ENCODE data around the gene CENPP.

Gene CENPP

DNA sequence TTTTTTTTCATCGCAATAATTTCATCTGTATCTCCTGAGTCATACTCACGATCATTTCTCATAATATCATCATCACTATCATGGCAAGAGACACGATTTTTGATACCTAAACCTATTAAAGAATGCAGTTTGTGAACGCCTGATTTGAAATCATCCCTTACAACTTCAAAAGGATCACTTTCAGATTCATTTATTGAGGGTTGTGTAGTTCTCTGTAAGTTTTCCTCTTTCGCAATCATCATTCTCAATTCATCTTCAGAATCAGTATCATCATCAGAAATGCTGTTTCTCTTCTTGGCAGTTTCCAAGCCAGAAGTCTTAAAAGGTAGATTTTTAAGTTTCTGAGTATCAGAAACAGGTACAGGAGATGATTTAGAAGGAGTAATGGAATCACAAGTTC, 10.3 kb upstream of the CENPP start:
- DNase-seq, result no peak

- DNase-seq, result no peak
These were observed 1.3 kb upstream of the CENPP start for GRCh38 chr9:92324431-92324830.

- no peak for DNase-seq
These were observed 874 bp upstream of the CENPP start for GRCh38 chr9:92324889-92325268.

GRCh38 chr9:92325991-92326500, 293 bp downstream of the CENPP start:
- DNase-seq, result no peak

DNA sequence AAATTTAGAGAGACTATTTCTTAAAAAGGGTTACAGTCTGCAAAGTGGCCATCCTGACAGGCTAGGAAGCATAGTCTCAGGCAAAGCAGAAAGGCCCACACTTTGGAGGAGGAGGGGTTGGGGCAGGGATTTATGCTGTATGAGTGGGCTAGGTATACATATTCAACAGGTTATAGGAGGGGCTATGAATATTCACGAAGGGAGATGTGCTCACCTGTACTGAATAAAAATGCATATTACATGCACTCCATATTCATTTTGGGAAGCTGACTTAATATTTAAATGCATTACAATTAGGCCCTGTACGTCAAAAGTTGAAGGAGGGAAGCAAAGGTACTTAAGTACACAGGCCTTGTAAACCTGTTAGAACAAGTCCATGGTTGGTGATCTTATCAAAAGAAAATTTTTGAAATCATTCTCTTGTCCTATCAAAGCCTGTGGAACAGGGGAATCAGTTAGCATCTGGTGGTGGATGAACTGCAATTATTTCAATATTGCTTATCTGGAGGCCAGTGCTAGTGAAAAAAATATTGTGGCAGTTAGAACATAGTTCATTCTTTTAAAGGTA, 1.6 kb downstream of the CENPP start:
- DNase-seq, result no peak

GRCh38 chr9:92328225-92328624, 2.5 kb downstream of the CENPP start:
- DNase-seq, result no peak

DNA sequence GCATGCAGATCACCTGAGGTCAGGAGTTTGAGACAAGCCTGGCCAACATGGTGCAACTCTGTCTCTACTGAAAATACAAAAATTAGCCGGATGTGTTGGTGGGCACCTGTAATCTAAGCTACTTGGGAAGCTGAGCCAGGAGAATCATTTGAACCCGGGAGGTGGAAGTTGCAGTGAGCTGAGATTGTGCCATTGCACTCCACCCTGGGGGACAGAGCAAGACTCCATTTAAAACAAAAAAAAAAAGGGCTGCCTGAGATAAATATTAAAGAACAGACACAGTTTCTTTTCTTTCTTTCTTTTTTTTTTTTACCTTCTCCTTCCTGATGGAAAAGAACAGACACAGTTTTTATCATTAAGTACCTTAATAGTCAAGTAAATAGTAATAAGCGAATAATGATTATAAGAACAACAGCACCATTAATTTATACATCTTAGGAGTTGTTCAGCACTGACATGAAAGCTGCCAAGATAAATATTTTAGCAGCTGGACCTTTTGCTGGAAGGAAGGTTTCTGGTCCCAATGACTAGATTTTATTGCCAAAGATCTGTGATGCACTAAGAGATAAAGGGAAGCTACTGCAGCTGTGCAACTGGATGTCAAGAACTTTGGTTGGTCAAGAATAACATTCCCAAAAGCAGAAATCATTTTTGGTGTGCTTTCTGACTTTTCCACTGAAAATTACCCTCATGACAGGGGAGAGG, 7.0 kb downstream of the CENPP start:
- no peak for DNase-seq

GRCh38 chr9:92333282-92333634, 7.5 kb downstream of the CENPP start:
- no peak for DNase-seq

DNA sequence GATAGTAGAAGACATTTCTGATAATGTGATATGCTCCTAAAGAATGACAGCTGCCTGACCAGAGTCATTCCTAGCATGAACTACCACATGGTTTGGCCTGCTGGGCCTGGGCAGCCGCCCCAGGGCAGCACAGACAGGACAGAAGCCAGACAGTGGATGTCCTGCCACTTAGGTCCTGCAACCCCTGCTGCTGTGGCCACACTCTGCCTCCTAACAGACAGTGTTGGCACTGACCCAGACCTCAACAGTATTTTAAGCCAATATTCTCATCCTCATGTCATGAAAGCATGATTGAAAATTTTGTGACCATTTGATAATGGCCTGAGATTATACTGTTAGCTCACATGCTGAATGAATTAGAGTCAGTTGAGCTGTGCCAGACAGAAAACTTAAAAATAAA, 15.8 kb downstream of the CENPP start:
- DNase-seq, result no peak

DNA sequence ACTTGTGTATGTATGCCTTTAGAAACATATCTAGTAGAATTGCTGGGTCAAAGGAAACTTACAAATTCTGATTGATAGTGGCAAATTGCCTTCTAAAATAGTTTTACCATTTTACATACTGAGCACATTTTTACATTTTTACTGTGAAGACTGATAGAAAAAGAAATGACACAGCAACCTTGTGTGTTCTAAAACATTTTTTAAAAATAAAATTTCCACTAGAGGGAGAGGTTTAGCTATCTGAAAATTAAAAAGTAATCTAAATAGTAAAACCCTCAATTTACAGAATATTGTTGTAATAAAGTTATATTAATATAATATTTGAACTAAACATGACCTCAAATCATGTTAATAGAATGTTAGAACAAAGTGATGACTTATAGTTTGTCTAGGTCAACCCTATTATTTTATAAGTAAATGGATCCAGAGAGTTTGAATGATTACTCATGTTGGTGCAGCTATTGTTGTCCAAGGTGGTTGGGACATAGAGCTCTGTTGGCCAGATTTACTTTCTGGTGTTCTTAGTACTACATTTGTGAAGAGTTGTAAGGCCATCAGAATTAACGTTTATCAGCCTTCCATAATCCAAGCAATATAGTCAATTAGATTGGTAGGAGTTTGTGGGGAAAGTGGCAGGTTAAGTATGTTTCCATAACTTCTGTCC, 17.2 kb downstream of the CENPP start:
- no peak for DNase-seq

- DNase-seq, result no peak
These were observed 19.8 kb downstream of the CENPP start for GRCh38 chr9:92345582-92345981.

GRCh38 chr9:92349771-92350739, 24.3 kb downstream of the CENPP start:
- no peak for DNase-seq

DNA sequence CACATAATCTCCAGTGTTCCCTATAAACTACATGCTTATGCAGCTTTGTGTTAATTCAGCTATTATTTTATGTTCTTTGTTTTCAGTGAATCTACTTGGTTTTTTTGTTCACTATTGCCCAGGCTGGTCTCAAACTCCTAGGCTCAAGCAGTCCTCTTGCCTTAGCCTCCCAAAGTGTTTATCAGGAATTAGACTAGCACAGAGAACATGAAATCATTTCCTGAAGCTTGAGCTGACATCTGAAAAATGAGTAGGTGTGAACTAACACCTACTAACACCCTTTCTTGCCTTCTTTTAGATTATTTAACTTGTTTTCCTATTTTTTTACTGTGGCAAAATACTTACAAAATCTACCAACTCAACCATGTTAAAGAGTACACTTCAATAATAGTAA, 25.0 kb downstream of the CENPP start:
- no peak for DNase-seq

DNA sequence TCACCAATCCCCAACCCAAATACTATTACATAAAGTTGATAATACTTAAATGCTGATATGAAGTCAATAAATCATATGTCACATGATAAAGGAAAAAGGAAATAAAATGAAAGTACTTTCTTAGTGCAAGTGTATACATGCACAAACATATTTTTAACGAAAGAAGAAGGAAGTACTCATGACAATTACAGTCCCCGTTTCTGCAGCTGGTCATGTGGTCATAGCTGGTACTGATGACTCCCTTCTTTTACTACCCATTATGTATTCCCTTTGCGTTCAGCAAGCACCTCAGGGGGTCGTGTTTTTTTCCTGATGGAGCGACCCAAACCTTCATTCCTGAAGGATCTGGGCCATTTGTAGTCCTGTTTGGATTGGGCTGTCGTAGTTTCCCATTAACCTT, 27.3 kb downstream of the CENPP start:
- no peak for DNase-seq

- no peak for DNase-seq
These were observed 33.7 kb downstream of the CENPP start for GRCh38 chr9:92359394-92359995.

GRCh38 chr9:92360083-92360482, 34.3 kb downstream of the CENPP start:
- no peak for DNase-seq

- no peak for DNase-seq
These were observed 43.3 kb downstream of the CENPP start for GRCh38 chr9:92369075-92369474.

DNA sequence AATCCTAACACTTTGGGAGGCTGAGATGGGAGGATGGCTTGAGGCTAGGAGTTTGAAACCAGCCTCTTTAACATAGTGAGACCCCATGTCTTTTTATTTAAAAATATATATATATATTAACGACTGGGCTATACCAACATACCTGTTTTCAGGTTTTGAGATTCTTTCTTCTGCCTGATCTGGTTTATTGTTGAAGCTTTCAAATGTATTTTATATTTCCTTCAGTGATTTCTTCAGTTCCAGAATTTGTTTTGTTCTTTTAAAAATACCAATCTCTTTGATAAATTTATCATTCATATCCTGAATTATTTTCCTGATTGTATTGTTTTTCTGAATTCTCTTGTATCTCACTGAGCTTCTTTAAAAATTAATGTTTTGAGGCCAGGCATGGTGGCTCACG, 47.4 kb downstream of the CENPP start:
- no peak for DNase-seq

GRCh38 chr9:92377876-92378275, 52.1 kb downstream of the CENPP start:
- DNase-seq, result no peak

DNA sequence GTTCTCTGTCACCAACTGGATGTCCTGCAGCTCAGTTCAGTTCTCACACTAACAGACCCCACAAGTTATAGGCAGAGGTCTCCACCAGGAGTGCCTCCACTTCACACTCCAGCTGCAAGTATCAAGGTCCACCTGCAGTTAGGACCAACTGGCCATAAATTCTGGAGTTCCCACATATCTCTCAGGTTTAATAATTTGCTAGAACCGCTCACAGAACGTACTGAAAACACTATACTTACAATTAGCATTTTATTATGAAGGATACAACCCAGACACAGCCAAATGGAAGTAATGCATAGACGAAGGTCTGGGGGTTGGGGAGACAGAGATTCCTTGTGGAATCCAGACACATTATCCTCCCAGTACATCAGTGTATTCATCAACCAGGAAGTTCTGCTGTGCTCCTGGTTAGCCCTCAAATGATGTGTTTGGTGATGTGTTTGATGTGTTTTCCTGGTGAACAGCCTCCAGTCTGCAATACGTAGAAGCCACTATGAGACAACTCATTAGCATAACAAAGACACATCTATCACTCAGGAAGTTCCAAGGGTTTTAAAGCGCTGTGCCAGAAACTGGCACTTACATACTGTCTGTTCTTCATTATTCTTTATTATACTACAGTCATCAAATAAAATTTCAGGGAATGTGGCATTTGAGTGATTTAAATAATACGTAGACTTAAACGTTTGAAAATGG, 53.3 kb downstream of the CENPP start:
- DNase-seq, result no peak

DNA sequence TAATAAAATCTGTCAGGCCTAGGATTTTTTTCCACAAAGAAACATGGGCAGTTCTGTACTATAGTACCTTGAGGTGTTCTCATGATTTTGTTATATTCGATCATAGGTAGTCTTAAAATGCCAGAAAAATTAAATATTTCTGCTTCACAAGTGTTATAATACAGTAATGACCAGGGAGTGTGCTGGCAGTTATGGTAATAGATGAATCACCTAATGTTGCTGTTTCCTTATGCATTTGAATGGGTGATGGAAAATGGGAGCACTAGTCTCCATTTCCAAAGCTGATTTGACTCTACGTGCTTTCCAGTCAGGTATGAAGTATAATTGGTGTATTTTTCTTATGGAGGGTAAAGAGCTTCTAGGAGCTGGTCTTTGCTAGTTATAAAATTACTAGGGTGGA, 54.9 kb downstream of the CENPP start:
- no peak for DNase-seq

- no peak for DNase-seq
These were observed 56.0 kb downstream of the CENPP start for GRCh38 chr9:92381775-92382174.
